Measurements from ENCODE around the gene CATSPERZ. TPM values are rescaled to one million over a fixed set of nuclear protein-coding genes. Genes with fewer than 3 reads are reported as not detected.

CATSPERZ gene
- total and polyA plus RNA-seq, 2 of the 8 experiments (the other 6 are each of a cell fraction or from before 2014, with no cell fraction given) = 0.77 TPM; not detected in 1

- TF ChIP-seq CTCF (IDR thresholded peaks at IDR 0.05; ENCODE audit: control extremely low read depth in 1 of 3, insufficient read depth in 1 of 3, low read depth in 1 of 3, low read length in 3 of 3) (no peak), GABPA (IDR thresholded peaks at IDR 0.05; ENCODE audit: borderline replicate concordance, insufficient read depth, low read length) (no peak)
Measured at GRCh38 chr11:64303109-64304031, 3.2 kb downstream of the CATSPERZ start (continued).
